H1 (cell line): ENCODE measurements around the gene DAB2IP. TPM values are rescaled to one million over a fixed set of nuclear protein-coding genes. Genes with fewer than 3 reads are reported as not detected.

Experiments used
- CTCF ChIA-PET: fragments of 300-600 bp; sonication (Branson Sonifier 250); formaldehyde crosslinking; loops from one replicate; lab custom pipeline; 2021; ENCODE audit not compliant: partially characterized antibody; lab: Charles Lee
- POLR2A ChIA-PET: fragments of 300-600 bp; sonication (Branson Sonifier 250); formaldehyde crosslinking; loops from one replicate; lab custom pipeline; 2021; ENCODE audit warnings: inconsistent platforms; ENCODE audit not compliant: partially characterized antibody; lab: Charles Lee
- DNase-seq, 2 experiments: peaks; one replicate each; pipeline versions ENCODE4 v3.0.0 to v3.0.0-alpha.2; 2010 to 2022; ENCODE audit warnings: low spot score in 2 of 2, low read depth in 1 of 2, mixed read lengths in 1 of 2
- FAIRE-seq: peaks from 2 replicates; lab custom pipeline; 2011; peaks lifted over from hg19 to GRCh38; lab: Jason Lieb, UNC
- H2AFZ ChIP-seq: 2 replicates; pipeline ENCODE4 v1.8.1; 2012; ENCODE audit warnings: low read length, inconsistent platforms
- H2AK5ac ChIP-seq: 2 replicates; pipeline ENCODE4 v1.6.1; 2013; ENCODE audit warnings: low read depth, low read length
- H2BK120ac ChIP-seq: replicated peaks from 2 replicates; pipeline ENCODE3; 2013; ENCODE audit warnings: low read depth, low read length, inconsistent platforms
- H2BK12ac ChIP-seq: 2 replicates; pipeline ENCODE4 v1.6.1; 2013; ENCODE audit warnings: low read depth, low read length
- H2BK15ac ChIP-seq: 2 replicates; pipeline ENCODE4 v1.6.1; 2013; ENCODE audit warnings: low read length
- H2BK20ac ChIP-seq: 2 replicates; pipeline ENCODE4 v1.6.1; 2013; ENCODE audit warnings: low read length
- H2BK5ac ChIP-seq: 2 replicates; pipeline ENCODE4 v1.6.1; 2013; ENCODE audit warnings: low read depth, low read length
- H3K14ac ChIP-seq: 2 replicates; pipeline ENCODE4 v1.6.1; 2013; ENCODE audit warnings: inconsistent platforms; ENCODE audit not compliant: insufficient read length
- H3K18ac ChIP-seq: 2 replicates; pipeline ENCODE4 v1.6.1; 2013; ENCODE audit warnings: low read length; ENCODE audit errors: extremely low read depth
- H3K23ac ChIP-seq: 2 replicates; pipeline ENCODE4 v1.6.1; 2013; ENCODE audit warnings: inconsistent platforms; ENCODE audit not compliant: insufficient read length
- H3K23me2 ChIP-seq: 2 replicates; pipeline ENCODE4 v1.6.1; 2013; ENCODE audit warnings: low read depth, low read length
- H3K27ac ChIP-seq: 2 replicates; pipeline ENCODE4 v1.6.1; 2011; ENCODE audit warnings: low read depth, low read length, inconsistent platforms
- H3K27me3 ChIP-seq, 4 experiments: replicated peaks in 1 of 4; 1 replicate in 1 of 4; 2 replicates in 3 of 4; pipeline versions ENCODE4 v1.6.1 to v1.8.1; 2011 to 2013; ENCODE audit warnings: low read length in 3 of 4, mild to moderate bottlenecking in 3 of 4, inconsistent platforms in 2 of 4, mixed read lengths in 2 of 4, moderate library complexity in 1 of 4; ENCODE audit not compliant: control insufficient read depth in 3 of 4, insufficient read depth in 3 of 4; ENCODE audit errors: extremely low read depth in 1 of 4
- H3K36me3 ChIP-seq, 4 experiments: 2 replicates each; pipeline versions ENCODE4 v1.6.1 to v1.8.1; 2011 to 2013; ENCODE audit warnings: mild to moderate bottlenecking in 4 of 4, low read length in 3 of 4, moderate library complexity in 2 of 4, control low read depth in 1 of 4, inconsistent platforms in 1 of 4; ENCODE audit not compliant: insufficient read depth in 4 of 4, control insufficient read depth in 2 of 4
- H3K4ac ChIP-seq: replicated peaks from 2 replicates; pipeline ENCODE3; 2013; ENCODE audit warnings: low read length, low read depth, mixed read lengths, inconsistent platforms; ENCODE audit not compliant: insufficient read length
- H3K4me1 ChIP-seq, 4 experiments: replicated peaks in 1 of 4; 1 replicate in 1 of 4; 2 replicates in 3 of 4; pipeline versions ENCODE4 v1.6.1 to v1.8.1; 2011 to 2013; ENCODE audit warnings: low read length in 3 of 4, inconsistent platforms in 2 of 4, mixed read lengths in 1 of 4; ENCODE audit not compliant: insufficient read depth in 4 of 4, control insufficient read depth in 3 of 4
- H3K4me2 ChIP-seq, 2 experiments: 2 replicates each; pipeline versions ENCODE4 v1.6.1 to v1.8.1; 2011 to 2013; ENCODE audit warnings: low read depth in 2 of 2, low read length in 2 of 2, control low read depth in 1 of 2, inconsistent platforms in 1 of 2, mild to moderate bottlenecking in 1 of 2; ENCODE audit not compliant: insufficient read depth in 1 of 2
- H3K4me3 ChIP-seq, 4 experiments: fragments of 200-600, 300-600 bp in 1 of 4; sonication (generic), shearing (Covaris generic), sonication (Bioruptor Twin) in 1 of 4; 2 replicates each; pipeline versions ENCODE4 v1.5.1 to v1.8.1; 2011 to 2016; ENCODE audit warnings: low read length in 4 of 4, low read depth in 3 of 4, control low read depth in 2 of 4, inconsistent platforms in 2 of 4, mild to moderate bottlenecking in 2 of 4, mixed read lengths in 1 of 4, moderate library complexity in 1 of 4; ENCODE audit not compliant: insufficient read depth in 2 of 4; ENCODE audit errors: extremely low read depth in 1 of 4
- H3K56ac ChIP-seq: replicated peaks from 2 replicates; pipeline ENCODE3; 2013; ENCODE audit warnings: low read depth, mild to moderate bottlenecking, mixed read lengths, low read length, inconsistent platforms; ENCODE audit not compliant: insufficient read length
- H3K79me1 ChIP-seq: 2 replicates; pipeline ENCODE4 v1.6.1; 2013; ENCODE audit warnings: low read depth, low read length, control low read depth
- H3K79me2 ChIP-seq, 2 experiments: 2 replicates each; pipeline versions ENCODE4 v1.6.1 to v1.8.1; 2012 to 2013; ENCODE audit warnings: low read length in 2 of 2, mild to moderate bottlenecking in 2 of 2, inconsistent platforms in 1 of 2; ENCODE audit not compliant: insufficient read depth in 2 of 2, control insufficient read depth in 1 of 2
- H3K9ac ChIP-seq, 4 experiments: replicated peaks in 1 of 4; 1 replicate in 1 of 4; 2 replicates in 3 of 4; pipeline versions ENCODE4 v1.6.1 to v1.8.1; 2011 to 2013; ENCODE audit warnings: low read depth in 3 of 4, low read length in 3 of 4, control low read depth in 2 of 4, mild to moderate bottlenecking in 2 of 4, moderate library complexity in 2 of 4, inconsistent platforms in 1 of 4; ENCODE audit errors: extremely low read depth in 1 of 4
- H3K9me3 ChIP-seq, 2 experiments: 2 replicates each; pipeline versions ENCODE4 v1.6.1 to v1.8.1; 2012 to 2013; ENCODE audit warnings: mild to moderate bottlenecking in 2 of 2, moderate library complexity in 2 of 2, control low read depth in 1 of 2, inconsistent platforms in 1 of 2, low read depth in 1 of 2, low read length in 1 of 2, mixed read lengths in 1 of 2; ENCODE audit not compliant: insufficient read depth in 2 of 2
- H4K20me1 ChIP-seq, 2 experiments: replicated peaks in 1 of 2; 2 replicates each; pipeline versions ENCODE3 to v1.8.1; 2011 to 2013; ENCODE audit warnings: inconsistent platforms in 2 of 2, low read length in 2 of 2, mild to moderate bottlenecking in 1 of 2; ENCODE audit not compliant: insufficient read depth in 2 of 2, control insufficient read depth in 1 of 2
- H4K5ac ChIP-seq: 2 replicates; pipeline ENCODE4 v1.6.1; 2013; ENCODE audit warnings: low read length, low read depth, mixed read lengths, inconsistent platforms; ENCODE audit not compliant: insufficient read length
- H4K8ac ChIP-seq: 2 replicates; pipeline ENCODE4 v1.8.0; 2013; ENCODE audit warnings: mild to moderate bottlenecking, moderate library complexity, low read length, inconsistent platforms; ENCODE audit not compliant: insufficient read depth; ENCODE audit errors: extremely low read depth
- H4K91ac ChIP-seq: replicated peaks from 2 replicates; pipeline ENCODE3; 2013; ENCODE audit warnings: low read length, mixed read lengths, inconsistent platforms; ENCODE audit not compliant: insufficient read length
- CHD2 ChIP-seq: IDR thresholded peaks from 2 replicates; pipeline ENCODE4 v1.6.1; 2012; ENCODE audit warnings: low read length, improper control_type of control experiment
- CREB1 ChIP-seq: IDR thresholded peaks from 2 replicates; pipeline ENCODE4 v1.6.1; 2012; ENCODE audit warnings: inconsistent platforms
- WGBS, 2 experiments: shearing (Covaris generic) in 1 of 2; methylation state at CpG; one replicate each; pipeline versions ENCODE4 v1.1.6 to v1.1.7; 2013 to 2015; ENCODE audit warnings: low lambda C conversion rate in 2 of 2, mixed read lengths in 2 of 2, inconsistent platforms in 1 of 2, low coverage in 1 of 2, missing lambda C conversion rate in 1 of 2; ENCODE audit not compliant: insufficient replicate concordance in 2 of 2, insufficient coverage in 1 of 2, insufficient read length in 1 of 2; ENCODE audit errors: extremely low coverage in 1 of 2, missing lambda C conversion rate in 1 of 2; 5-methylcytosine and 5-hydroxymethylcytosine counted together
- polyA plus RNA-seq, 7 experiments: library from polyadenylated mRNA; depleted of rRNA in 3 of 7; stranded (reverse) in 5 of 7; unstranded in 2 of 7; fragments of >200 nt in 5 of 7; fragments of 200-250 nt in 2 of 7; gene quantifications; 1 replicate in 5 of 7; 2 replicates in 1 of 7; 4 replicates in 1 of 7; pipeline versions ENCODE4 v1.2.1 to v1.2.3, GENCODE V29; 2011 to 2013; ENCODE audit warnings: missing spikeins in 2 of 7, mixed read lengths in 2 of 7
- total RNA-seq: library from RNA; stranded (reverse); fragmentation: NEBNext Ultra II Directional; extraction: Animal tissue kit (Norgen Biotek cat#: 25700); gene quantifications from 2 replicates; pipeline ENCODE4 v1.2.1, GENCODE V29; 2021

Gene DAB2IP
- total and polyA plus RNA-seq, 2 of the 8 experiments (the other 6 are each of a cell fraction or from before 2014, with no cell fraction given), result 19.7 to 39.5 TPM

DNA sequence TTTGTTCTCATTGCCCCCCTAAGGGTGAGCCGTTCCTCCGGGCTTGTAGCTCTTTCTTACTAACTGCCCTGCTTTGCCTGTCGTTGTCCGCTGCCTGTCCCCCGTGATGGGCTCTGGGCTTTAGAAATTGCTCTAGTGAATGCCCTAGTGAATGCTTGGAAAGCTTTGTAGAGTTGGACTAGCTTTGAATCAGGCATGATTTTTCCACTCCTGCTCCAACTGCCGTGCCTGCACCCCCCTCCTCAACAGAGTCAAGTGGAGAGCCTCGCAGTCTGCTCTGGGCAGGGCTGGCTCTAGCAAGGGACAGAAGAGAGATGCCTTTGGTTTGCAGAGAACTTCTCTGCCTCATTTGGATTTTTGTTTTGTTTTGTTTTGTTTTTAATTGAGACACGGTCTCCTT, 46.8 kb upstream of the DAB2IP start:
- H2BK15ac ChIP-seq, result no peak overlapping the region
- H3K9me3 ChIP-seq, result no peaks in the 10 kb centered on the region
- H3K27me3 ChIP-seq, result peaks cover 0 to 19% (median 12%) of the 10 kb centered on the region in 4 experiments; a peak in 6 of 7 replicates
- H3K36me3 ChIP-seq, result no peaks in the 10 kb centered on the region
- no peak overlapping the region for H3K4ac ChIP-seq
- H3K18ac ChIP-seq, result no peak overlapping the region; the same call in 1 of the 2 replicates
- ChIA-PET POLR2A (interaction anchor here (1.1 kb wide), 1 partner anchor 13 kb away, joined by 3 read pairs; no protein-coding TSS in a partner anchor), CTCF (interaction anchor here (0.6 to 1.9 kb wide), 10 partner anchors 10 to 95 kb away, joined by 3 to 12 read pairs (median 4); no protein-coding TSS in a partner anchor)
- no peak overlapping the region for H3K4me2 ChIP-seq
- DNase-seq (no peak), FAIRE-seq (no peak)
- H3K14ac ChIP-seq, result no peak overlapping the region
- no peak overlapping the region for H2BK12ac ChIP-seq
- H2BK5ac ChIP-seq, result no peak overlapping the region
- H3K79me1 ChIP-seq, result peaks cover 8% of the 10 kb centered on the region
- no peak overlapping the region for H3K23ac ChIP-seq
- WGBS, 2 experiments, result 87% methylated on average over 8 of the region's 8 CpGs; no CpG with 5 or more reads in 1 of the 2 experiments
- no peak for TF ChIP-seq CHD2
- TF ChIP-seq CREB1, result no peak
- H4K20me1 ChIP-seq, result peaks cover 5 to 21% of the 10 kb centered on the region in 2 experiments
- no peak overlapping the region for H3K9ac ChIP-seq
- H4K91ac ChIP-seq, result no peak overlapping the region
- no peak overlapping the region; the same call in 1 of the 2 replicates for H2AK5ac ChIP-seq
- H4K8ac ChIP-seq, result no peak overlapping the region
- no peak overlapping the region for H2BK120ac ChIP-seq
- H3K23me2 ChIP-seq, result peaks cover 4% of the 10 kb centered on the region; the same call in 1 of the 2 replicates
- H3K27ac ChIP-seq, result no peak overlapping the region
- no peak overlapping the region for H4K5ac ChIP-seq
- no peak overlapping the region for H2BK20ac ChIP-seq
- H3K56ac ChIP-seq, result no peak overlapping the region
- no peak overlapping the region for H3K4me3 ChIP-seq
- no peak overlapping the region for H2AFZ ChIP-seq
- peaks cover 3 to 15% (median 6%) of the 10 kb centered on the region in 4 experiments for H3K4me1 ChIP-seq
- H3K79me2 ChIP-seq, result peaks cover 0 to 8% of the 10 kb centered on the region in 2 experiments; a peak in 1 of 4 replicates
